Calu3 (cell line): ENCODE results near the gene OTOA. TPM values are rescaled to one million over a fixed set of nuclear protein-coding genes. Genes with fewer than 3 reads are reported as not detected.

Experiments
- BruUV-seq: library from RNA; stranded (reverse); fragments of 400-500 nt; replicated peaks from 2 replicates; lab custom pipeline; 2021; lab: Mats Ljungman, UMichigan
- CTCF ChIA-PET: fragments of 300-600 bp; sonication (Branson Sonifier 250); formaldehyde crosslinking; loops from one replicate; lab custom pipeline; 2022; ENCODE audit warnings: antibody characterized with exemption; lab: Charles Lee
- DNase-seq: peaks from one replicate; pipeline ENCODE4 v3.0.0; 2022
- H3K27ac Mint-ChIP-seq: one replicate; pipeline ENCODE4 v1.8.0; 2022; ENCODE audit warnings: mixed read lengths; ENCODE audit not compliant: unreplicated experiment
- H3K27me3 Mint-ChIP-seq: one replicate; pipeline ENCODE4 v1.8.0; 2022; ENCODE audit warnings: mixed read lengths; ENCODE audit not compliant: unreplicated experiment
- H3K36me3 Mint-ChIP-seq: one replicate; pipeline ENCODE4 v1.8.0; 2022; ENCODE audit warnings: mild to moderate bottlenecking, moderate library complexity, mixed read lengths; ENCODE audit not compliant: insufficient read depth, unreplicated experiment
- H3K4me1 Mint-ChIP-seq: one replicate; pipeline ENCODE4 v1.8.0; 2022; ENCODE audit warnings: mild to moderate bottlenecking, low read depth, mixed read lengths; ENCODE audit not compliant: unreplicated experiment
- H3K4me3 Mint-ChIP-seq: one replicate; pipeline ENCODE4 v1.8.0; 2022; ENCODE audit warnings: mild to moderate bottlenecking, low read depth, moderate library complexity, mixed read lengths; ENCODE audit not compliant: unreplicated experiment
- H3K9me3 Mint-ChIP-seq: one replicate; pipeline ENCODE4 v1.8.0; 2022; ENCODE audit warnings: low read depth, mixed read lengths; ENCODE audit not compliant: unreplicated experiment
- intact Hi-C: fragments of 100-400 bp; cut with micrococcal nuclease; formaldehyde crosslinking; loops from one replicate; pipeline ENCODE4 v1.10.0; 2022; ENCODE audit not compliant: unreplicated experiment
- total RNA-seq: library from RNA; stranded (reverse); gene quantifications from 2 replicates; pipeline ENCODE4 v1.2.3, GENCODE V29; 2022
- TF ChIP-seq, protein P1 (sequence below): fragments of 200-600 bp; IDR thresholded peaks from one replicate; pipeline ENCODE4 v1.8.0; 2022; ENCODE audit warnings: antibody characterized with exemption; ENCODE audit not compliant: unreplicated experiment

Gene OTOA
- total RNA-seq, 1 experiment from 2014 or later = 0.40 TPM

DNA sequence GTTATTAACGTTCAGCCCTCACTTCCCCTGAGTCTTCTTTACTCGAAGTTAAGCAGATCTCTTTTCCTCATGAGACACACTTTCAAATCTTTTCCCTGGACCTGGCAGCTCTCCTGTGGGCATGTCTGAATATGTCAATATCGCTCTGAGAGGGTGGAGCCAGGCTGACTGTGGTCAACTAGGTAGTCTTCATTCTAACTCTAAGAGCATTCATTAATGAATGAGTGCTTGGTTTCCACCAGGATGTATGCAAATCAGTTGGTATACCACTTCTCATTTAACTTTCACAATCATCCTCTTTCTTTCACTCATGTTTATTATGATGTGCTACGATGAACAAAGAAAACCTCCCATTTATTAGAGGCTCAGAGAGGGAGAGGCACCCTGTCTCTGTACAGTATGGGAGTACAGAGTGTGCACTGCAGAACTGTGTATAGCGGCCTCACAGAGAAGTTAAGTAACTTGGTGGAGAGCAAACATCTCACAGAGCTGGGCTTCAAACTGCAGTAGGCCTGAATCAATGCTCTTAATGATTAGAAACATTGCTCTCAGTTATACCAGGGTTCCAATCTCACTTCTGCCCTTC lies 39.9 kb downstream of the OTOA start:
- H3K27ac Mint-ChIP-seq = no peak overlapping the region
- no peak for DNase-seq
- peaks cover 9% of the 10 kb centered on the region for H3K4me1 Mint-ChIP-seq
- no peaks in the 10 kb centered on the region for H3K36me3 Mint-ChIP-seq
- H3K9me3 Mint-ChIP-seq = no peaks in the 10 kb centered on the region
- TF ChIP-seq, protein P1, sequence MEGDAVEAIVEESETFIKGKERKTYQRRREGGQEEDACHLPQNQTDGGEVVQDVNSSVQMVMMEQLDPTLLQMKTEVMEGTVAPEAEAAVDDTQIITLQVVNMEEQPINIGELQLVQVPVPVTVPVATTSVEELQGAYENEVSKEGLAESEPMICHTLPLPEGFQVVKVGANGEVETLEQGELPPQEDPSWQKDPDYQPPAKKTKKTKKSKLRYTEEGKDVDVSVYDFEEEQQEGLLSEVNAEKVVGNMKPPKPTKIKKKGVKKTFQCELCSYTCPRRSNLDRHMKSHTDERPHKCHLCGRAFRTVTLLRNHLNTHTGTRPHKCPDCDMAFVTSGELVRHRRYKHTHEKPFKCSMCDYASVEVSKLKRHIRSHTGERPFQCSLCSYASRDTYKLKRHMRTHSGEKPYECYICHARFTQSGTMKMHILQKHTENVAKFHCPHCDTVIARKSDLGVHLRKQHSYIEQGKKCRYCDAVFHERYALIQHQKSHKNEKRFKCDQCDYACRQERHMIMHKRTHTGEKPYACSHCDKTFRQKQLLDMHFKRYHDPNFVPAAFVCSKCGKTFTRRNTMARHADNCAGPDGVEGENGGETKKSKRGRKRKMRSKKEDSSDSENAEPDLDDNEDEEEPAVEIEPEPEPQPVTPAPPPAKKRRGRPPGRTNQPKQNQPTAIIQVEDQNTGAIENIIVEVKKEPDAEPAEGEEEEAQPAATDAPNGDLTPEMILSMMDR = no peak
- H3K4me3 Mint-ChIP-seq = no peak overlapping the region
- BruUV-seq = no TSS peak
- peaks cover 8% of the 10 kb centered on the region for H3K27me3 Mint-ChIP-seq
- CTCF ChIA-PET = no interaction called here
- intact Hi-C loops = no loop called here

DNA sequence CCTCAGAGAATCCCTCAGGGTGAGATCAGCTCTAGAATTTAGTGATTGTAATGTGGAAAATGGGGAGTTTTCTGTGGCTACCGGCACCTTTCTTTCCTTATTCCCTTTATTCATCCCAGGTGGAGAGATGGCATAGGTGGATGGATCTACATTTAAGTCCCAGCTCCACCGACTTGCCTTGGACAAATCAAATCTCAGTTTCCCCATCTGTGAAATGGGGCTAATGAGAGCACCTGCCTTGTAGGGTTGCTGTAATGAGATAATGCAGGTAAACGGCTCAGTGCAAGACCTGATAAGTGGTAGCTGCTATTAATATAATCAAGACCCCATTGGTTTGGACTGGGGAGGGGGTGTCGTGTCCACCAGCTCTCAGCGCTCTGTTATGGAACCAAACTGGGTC lies 40.5 kb downstream of the OTOA start:
- Mint-ChIP-seq H3K4me1 (peaks cover 9% of the 10 kb centered on the region), H3K36me3 (no peaks in the 10 kb centered on the region), H3K4me3 (no peak overlapping the region), H3K9me3 (no peaks in the 10 kb centered on the region), H3K27me3 (peaks cover 8% of the 10 kb centered on the region), H3K27ac (no peak overlapping the region)
- TF ChIP-seq, protein P1 = no peak
- DNase-seq = no peak
- CTCF ChIA-PET = no interaction called here
- intact Hi-C loops = no loop called here
- no TSS peak for BruUV-seq

DNA sequence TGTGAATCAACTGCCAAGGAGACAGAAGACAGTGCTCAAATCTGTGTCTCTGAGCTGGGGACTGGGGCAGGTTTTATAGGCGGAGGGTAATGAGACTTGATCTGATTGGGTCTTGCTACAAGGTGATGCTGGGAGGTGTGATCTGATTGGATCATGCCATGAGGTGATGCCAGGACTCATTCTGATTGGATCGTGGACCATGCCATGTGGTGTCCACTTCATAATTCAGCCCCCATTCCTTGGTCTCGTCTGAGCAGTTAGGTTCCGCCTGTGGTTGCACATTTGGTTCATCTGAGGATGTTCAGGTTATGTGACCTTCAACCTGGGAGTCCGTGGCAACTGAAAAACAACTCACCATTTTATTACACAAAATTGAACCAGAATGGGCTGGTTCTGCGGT lies 41.0 kb downstream of the OTOA start:
- Mint-ChIP-seq H3K27ac (no peak overlapping the region), H3K9me3 (no peaks in the 10 kb centered on the region), H3K4me1 (peaks cover 9% of the 10 kb centered on the region), H3K36me3 (no peaks in the 10 kb centered on the region), H3K4me3 (no peak overlapping the region), H3K27me3 (peaks cover 8% of the 10 kb centered on the region)
- CTCF ChIA-PET = no interaction called here
- intact Hi-C loops = no loop called here
- no peak for DNase-seq
- TF ChIP-seq, protein P1 = no peak
- no TSS peak for BruUV-seq

DNA sequence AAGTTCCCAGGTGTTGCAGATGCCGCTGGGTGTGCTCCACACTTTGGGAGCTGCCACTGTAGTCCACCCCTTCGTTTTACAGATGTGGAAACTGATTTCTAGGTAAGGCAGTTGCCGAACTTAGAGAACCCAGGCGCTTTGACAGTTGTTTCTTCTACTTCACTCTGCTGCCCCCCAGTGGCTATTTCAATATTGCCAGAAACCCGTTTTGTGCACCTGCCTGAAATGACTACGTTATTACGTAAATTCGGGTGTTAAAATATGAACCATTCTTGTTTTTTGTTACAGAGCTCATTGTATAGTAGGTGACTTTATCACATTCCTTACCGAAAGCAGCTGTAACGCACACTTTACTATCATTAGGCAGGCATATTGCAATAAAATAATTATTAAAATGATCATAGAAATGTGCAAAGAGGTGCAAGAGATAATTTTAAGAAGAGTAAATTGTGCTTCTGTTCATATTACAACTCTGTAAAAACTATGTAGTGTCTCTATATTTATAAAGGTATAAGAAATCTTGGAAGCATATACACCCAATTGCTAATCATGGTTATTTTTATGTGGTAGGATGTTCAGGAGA lies 44.9 kb downstream of the OTOA start:
- TF ChIP-seq, protein P1 = peak; percentile 82
- intact Hi-C loops = loop anchor here (1.0 kb wide), 2 partner anchors 51 to 124 kb away; no protein-coding TSS in a partner anchor
- CTCF ChIA-PET = interaction anchor here (0.7 to 1.2 kb wide), 3 partner anchors 28 to 124 kb away, joined by 3 to 8 read pairs (median 3); no protein-coding TSS in a partner anchor
- Mint-ChIP-seq H3K4me1 (peaks cover 6% of the 10 kb centered on the region), H3K27me3 (peaks cover 6% of the 10 kb centered on the region), H3K9me3 (no peaks in the 10 kb centered on the region), H3K36me3 (no peaks in the 10 kb centered on the region), H3K4me3 (peak overlapping the region; percentile 37), H3K27ac (no peak overlapping the region)
- DNase-seq = peak; percentile 89
- no TSS peak for BruUV-seq
